K562 (cell line): ENCODE results near the gene NLRX1. TPM values are rescaled to one million over a fixed set of nuclear protein-coding genes. Genes with fewer than 3 reads are reported as not detected.
A peak's percentile ranks its signal among the peaks of the same experiment; 100 is the strongest.

ENCODE experiments used
- ATAC-seq: fragments of 200-7000 bp; cut with Tn5 transposase; 3 replicates; pipeline ENCODE4 v1.9.1; 2020; ENCODE audit warnings: moderate library complexity
- BruUV-seq: library from RNA; stranded (reverse); fragments of 400-500 nt; replicated peaks from 2 replicates; lab custom pipeline; 2021; lab: Mats Ljungman, UMichigan
- CTCF ChIA-PET: fragments of 300-600 bp; formaldehyde crosslinking; extraction: SDS; loops from one replicate; lab custom pipeline; 2021; ENCODE audit warnings: low intra/inter-chr PET ratio; lab: Yijun Ruan, JAX
- POLR2A ChIA-PET: fragments of 300-600, 350-650 bp; sonication (Branson Sonifier 250); formaldehyde crosslinking; extraction: SDS; loops from one replicate; lab custom pipeline; 2021; ENCODE audit warnings: antibody characterized with exemption, inconsistent platforms; lab: Yijun Ruan, JAX
- DNase-seq, 4 experiments: peaks; one replicate each; pipeline versions ENCODE4 v3.0.0 to v3.0.0-alpha.2; 2011 to 2018; ENCODE audit warnings: low spot score in 3 of 4, mixed read lengths in 3 of 4; ENCODE audit errors: extremely low read depth in 1 of 4
- FAIRE-seq: peaks from 2 replicates; lab custom pipeline; 2011; peaks lifted over from hg19 to GRCh38; lab: Jason Lieb, UNC
- H2AFZ ChIP-seq: 2 replicates; pipeline ENCODE4 v1.6.0; 2011; ENCODE audit warnings: low read depth, low read length, control low read depth, inconsistent platforms
- H3K27ac ChIP-seq: fragments of 200-600 bp; 3 replicates; pipeline ENCODE4 v1.8.0; 2011; ENCODE audit warnings: low read depth, mild to moderate bottlenecking, control low read depth, inconsistent platforms, low read length, moderate library complexity, mixed read lengths; ENCODE audit errors: extremely low read depth
- H3K27me3 ChIP-seq, 2 experiments: fragments of 300-600 bp in 1 of 2; 2 replicates in 1 of 2; 3 replicates in 1 of 2; pipeline versions ENCODE4 v1.6.0 to v1.8.0; 2011; ENCODE audit warnings: inconsistent platforms in 2 of 2, low read length in 2 of 2, mild to moderate bottlenecking in 1 of 2, mixed read lengths in 1 of 2, moderate library complexity in 1 of 2; ENCODE audit not compliant: control insufficient read depth in 2 of 2, insufficient read depth in 2 of 2
- H3K36me3 ChIP-seq: fragments of 300-600 bp; 3 replicates; pipeline ENCODE4 v1.8.0; 2011; ENCODE audit warnings: mild to moderate bottlenecking, low read length, inconsistent platforms; ENCODE audit not compliant: control insufficient read depth, insufficient read depth
- H3K4me1 ChIP-seq, 2 experiments: fragments of 200-600 bp in 1 of 2; replicated peaks in 1 of 2; 2 replicates in 1 of 2; 3 replicates in 1 of 2; pipeline versions ENCODE4 v1.5.1 to v1.8.0; 2011; ENCODE audit warnings: inconsistent platforms in 2 of 2, low read length in 2 of 2, mild to moderate bottlenecking in 1 of 2, mixed read lengths in 1 of 2, moderate library complexity in 1 of 2; ENCODE audit not compliant: control insufficient read depth in 2 of 2, insufficient read depth in 2 of 2
- H3K4me2 ChIP-seq: 2 replicates; pipeline ENCODE4 v1.6.1; 2011; ENCODE audit warnings: low read length, control low read depth, inconsistent platforms, mixed read lengths; ENCODE audit not compliant: insufficient read depth
- H3K4me3 ChIP-seq: fragments of 200-600 bp; sonication (generic), shearing (Covaris generic); 2 replicates; pipeline ENCODE4 v1.5.1; 2016; ENCODE audit warnings: control low read depth, inconsistent platforms
- H3K79me2 ChIP-seq: fragments of 200-600 bp; 3 replicates; pipeline ENCODE4 v1.8.0; 2011; ENCODE audit warnings: low read length, inconsistent platforms; ENCODE audit not compliant: control insufficient read depth, insufficient read depth
- H3K9ac ChIP-seq, 2 experiments: 2 replicates each; pipeline versions ENCODE4 v1.6.0 to v1.6.1; 2011; ENCODE audit warnings: low read depth in 2 of 2, low read length in 2 of 2, control low read depth in 1 of 2, inconsistent platforms in 1 of 2, mild to moderate bottlenecking in 1 of 2, mixed read lengths in 1 of 2; ENCODE audit not compliant: insufficient read depth in 1 of 2
- H3K9me1 ChIP-seq: one replicate; pipeline ENCODE4 v1.6.0; 2011; ENCODE audit warnings: inconsistent platforms, mild to moderate bottlenecking, low read length, moderate library complexity; ENCODE audit not compliant: control insufficient read depth, insufficient read depth
- H3K9me3 ChIP-seq: replicated peaks from 2 replicates; pipeline ENCODE4 v1.5.1; 2011; ENCODE audit warnings: low read depth, low read length, inconsistent platforms; ENCODE audit not compliant: control insufficient read depth, insufficient read depth
- H4K20me1 ChIP-seq: replicated peaks from 2 replicates; pipeline ENCODE4 v1.6.1; 2011; ENCODE audit warnings: low read length, inconsistent platforms, mixed read lengths; ENCODE audit not compliant: control insufficient read depth, insufficient read depth
- HNRNPUL1 ChIP-seq: fragments of 200-400 bp; formaldehyde crosslinking; IDR thresholded peaks from 2 replicates; pipeline ENCODE4 v1.6.1; 2017; ENCODE audit warnings: low read length
- POLR2B ChIP-seq: fragments of 450-650 bp; IDR thresholded peaks from 2 replicates; pipeline ENCODE4 v1.6.1; 2018; ENCODE audit warnings: low read depth; ENCODE audit not compliant: partially characterized antibody
- RUNX1 ChIP-seq: sonication (generic); IDR thresholded peaks from 2 replicates; pipeline ENCODE4 v1.6.1; 2016; ENCODE audit warnings: antibody characterized with exemption, low read depth
- SMARCA5 ChIP-seq: fragments of 450-650 bp; IDR thresholded peaks from 2 replicates; pipeline ENCODE4 v1.6.1; 2016
- ZFP30 ChIP-seq: fragments of 250-450 bp; sonication (Bioruptor Pico); IDR thresholded peaks from 2 replicates; pipeline ENCODE4 v1.8.0; 2022; ENCODE audit warnings: moderate library complexity, mild to moderate bottlenecking, inconsistent platforms, borderline replicate concordance
- ZKSCAN3 ChIP-seq: fragments of 250-450 bp; sonication (Bioruptor Pico); IDR thresholded peaks from 2 replicates; pipeline ENCODE4 v1.4.0; 2020
- ZNF124 ChIP-seq: sonication (generic); formaldehyde crosslinking; IDR thresholded peaks from 2 replicates; pipeline ENCODE4 v1.8.1; 2022; ENCODE audit warnings: missing genetic modification reagents
- ZNF436 ChIP-seq: fragments of 250-450, 450-650 bp; sonication (Bioruptor Pico); formaldehyde crosslinking; IDR thresholded peaks from 2 replicates; pipeline ENCODE4 v1.7.0; 2020; ENCODE audit warnings: mild to moderate bottlenecking
- ZZZ3 ChIP-seq: fragments of 450-650 bp; IDR thresholded peaks from 2 replicates; pipeline ENCODE4 v1.6.1; 2016; ENCODE audit warnings: antibody characterized with exemption, mild to moderate bottlenecking, moderate library complexity
- WGBS: fragments of 100-300 bp; shearing (Covaris generic); methylation state at CpG from one replicate; pipeline ENCODE4 v1.1.6; 2016; ENCODE audit warnings: low coverage, mixed read lengths; ENCODE audit not compliant: insufficient coverage; ENCODE audit errors: missing lambda C conversion rate; 5-methylcytosine and 5-hydroxymethylcytosine counted together
- in situ Hi-C: fragments of 300-500 bp; cut with MboI; formaldehyde crosslinking; loops from 4 replicates; pipeline ENCODE4 v1.15.0; 2018; ENCODE audit warnings: inconsistent platforms, mixed read lengths
- intact Hi-C: fragments of 100-400 bp; cut with micrococcal nuclease; formaldehyde crosslinking; loops from 2 replicates; pipeline ENCODE4 v1.14.2; 2022
- polyA plus RNA-seq, 8 experiments: library from polyadenylated mRNA; depleted of rRNA in 4 of 8; stranded (reverse) in 5 of 8; unstranded in 3 of 8; fragments of >200 nt; fragmentation: Nextera tagmentation in 2 of 8; fragmentation: Illumina TruSeq in 1 of 8; extraction: Ambion mirVana in 2 of 8; extraction: Trizol in 1 of 8; gene quantifications; 2 replicates each; pipeline versions ENCODE4 v1.2.1 to v1.2.3, GENCODE V29; 2011 to 2014; ENCODE audit warnings: inconsistent platforms in 1 of 8, missing spikeins in 1 of 8
- total RNA-seq, 7 experiments: library from RNA; depleted of rRNA in 6 of 7; stranded (reverse); fragments of >200 nt in 6 of 7; fragmentation: Illumina TruSeq in 2 of 7; extraction: Trizol in 2 of 7; gene quantifications; 2 replicates each; pipeline versions ENCODE4 v1.2.1 to v1.2.3, GENCODE V29; 2011 to 2021; ENCODE audit warnings: low replicate concordance in 1 of 7
- TF ChIP-seq, protein P1 (sequence below): sonication (generic); formaldehyde crosslinking; IDR thresholded peaks from 2 replicates; pipeline ENCODE4 v1.8.0; 2022; ENCODE audit warnings: mild to moderate bottlenecking, missing genetic modification reagents
- TF ChIP-seq, protein P2 (sequence below): fragments of 250-450 bp; sonication (Bioruptor Pico); IDR thresholded peaks from 2 replicates; pipeline ENCODE4 v1.8.0; 2022; ENCODE audit warnings: inconsistent platforms, mild to moderate bottlenecking, moderate library complexity, borderline replicate concordance
- TF ChIP-seq, protein P3 (sequence below): fragments of 450-650 bp; IDR thresholded peaks from one replicate; pipeline ENCODE4 v1.6.1; 2018; ENCODE audit warnings: mild to moderate bottlenecking, moderate library complexity; ENCODE audit not compliant: partially characterized antibody

NLRX1 gene
- total and polyA plus RNA-seq, 9 of the 15 experiments (the other 6 are each of a cell fraction or from before 2014, with no cell fraction given) = 0.04 to 2.3 (median 0.69) TPM

DNA sequence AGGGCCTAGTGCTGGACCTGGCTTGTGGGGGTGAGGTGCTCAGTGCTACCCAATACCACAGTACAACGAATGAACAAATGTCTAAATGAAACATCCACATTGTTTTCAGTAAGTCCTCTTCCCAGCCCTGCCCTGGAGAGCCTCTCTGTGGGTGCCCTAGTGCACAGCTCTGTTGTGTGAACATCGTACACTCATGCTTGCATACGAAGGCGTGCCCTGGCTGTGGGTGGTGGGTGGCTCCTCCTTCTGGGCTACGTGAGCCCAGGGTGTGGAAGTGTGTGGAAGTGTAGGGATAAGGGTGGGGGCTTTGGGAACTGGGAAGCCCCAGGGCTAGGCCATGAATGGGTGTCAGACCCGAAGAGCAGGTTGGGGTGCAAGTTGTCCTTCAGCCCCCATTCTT, 592 bp upstream of the NLRX1 start:
- H3K4me1 ChIP-seq = peaks cover 19 to 28% of the 10 kb centered on the region in 2 experiments; a peak in 4 of 5 replicates
- H2AFZ ChIP-seq = peak overlapping the region; percentile 34; the same call in 1 of the 2 replicates
- peaks cover 0 to 4% of the 10 kb centered on the region in 2 experiments; a peak in 1 of 5 replicates for H3K27me3 ChIP-seq
- no peaks in the 10 kb centered on the region for H3K9me1 ChIP-seq
- H3K4me3 ChIP-seq = no peak overlapping the region
- no peak for TF ChIP-seq RUNX1
- TF ChIP-seq, protein P1, sequence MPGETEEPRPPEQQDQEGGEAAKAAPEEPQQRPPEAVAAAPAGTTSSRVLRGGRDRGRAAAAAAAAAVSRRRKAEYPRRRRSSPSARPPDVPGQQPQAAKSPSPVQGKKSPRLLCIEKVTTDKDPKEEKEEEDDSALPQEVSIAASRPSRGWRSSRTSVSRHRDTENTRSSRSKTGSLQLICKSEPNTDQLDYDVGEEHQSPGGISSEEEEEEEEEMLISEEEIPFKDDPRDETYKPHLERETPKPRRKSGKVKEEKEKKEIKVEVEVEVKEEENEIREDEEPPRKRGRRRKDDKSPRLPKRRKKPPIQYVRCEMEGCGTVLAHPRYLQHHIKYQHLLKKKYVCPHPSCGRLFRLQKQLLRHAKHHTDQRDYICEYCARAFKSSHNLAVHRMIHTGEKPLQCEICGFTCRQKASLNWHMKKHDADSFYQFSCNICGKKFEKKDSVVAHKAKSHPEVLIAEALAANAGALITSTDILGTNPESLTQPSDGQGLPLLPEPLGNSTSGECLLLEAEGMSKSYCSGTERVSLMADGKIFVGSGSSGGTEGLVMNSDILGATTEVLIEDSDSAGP = no peak
- 55% methylated on average over 3 of the region's 6 CpGs for WGBS
- H3K9ac ChIP-seq = no peak overlapping the region; a peak in 1 of 4 replicates
- intact Hi-C loops (no loop called here), in situ Hi-C loops (no loop called here)
- no peak for ATAC-seq
- H3K27ac ChIP-seq = no peak overlapping the region
- H3K9me3 ChIP-seq = no peaks in the 10 kb centered on the region
- ChIA-PET POLR2A (no interaction called here), CTCF (no interaction called here)
- FAIRE-seq = no peak
- no TSS peak for BruUV-seq
- no peak for DNase-seq
- no peak overlapping the region for H3K4me2 ChIP-seq
- H3K79me2 ChIP-seq = no peaks in the 10 kb centered on the region
- H4K20me1 ChIP-seq = no peaks in the 10 kb centered on the region
- H3K36me3 ChIP-seq = no peaks in the 10 kb centered on the region

DNA sequence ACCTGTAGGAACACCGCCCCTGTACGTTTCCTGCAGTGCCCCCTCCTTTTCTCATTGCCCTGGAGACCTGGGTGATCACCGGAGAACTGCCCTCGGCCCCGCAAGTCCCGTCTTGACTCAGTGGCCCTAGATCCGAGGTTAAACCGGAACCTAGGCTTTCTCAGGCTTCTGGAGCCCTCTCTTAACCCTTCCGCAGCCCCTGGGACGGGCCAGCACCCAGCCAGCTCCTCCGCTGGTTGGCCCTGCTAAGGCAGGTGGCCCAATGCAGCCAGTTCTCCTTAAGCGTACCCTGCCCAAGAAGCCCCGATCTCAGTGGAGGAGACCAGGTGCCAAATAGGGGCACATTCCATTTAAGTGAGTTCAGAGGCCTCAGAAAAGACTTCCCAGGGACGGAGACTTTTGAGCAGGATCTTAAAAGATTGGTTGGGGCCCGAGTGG, 776 bp downstream of the NLRX1 start:
- Histone ChIP-seq H4K20me1 (no peaks in the 10 kb centered on the region), H2AFZ (peak overlapping the region; percentile 91)
- 84% methylated on average over 13 of the region's 15 CpGs for WGBS
- TF ChIP-seq ZNF436 (CRISPR knock-in tag) (no peak), ZFP30 (CRISPR knock-in tag) (no peak), ZZZ3 (no peak), ZKSCAN3 (CRISPR knock-in tag) (no peak), SMARCA5 (no peak), HNRNPUL1 (no peak), POLR2B (no peak), ZNF124 (no peak)
- TF ChIP-seq, protein P2, sequence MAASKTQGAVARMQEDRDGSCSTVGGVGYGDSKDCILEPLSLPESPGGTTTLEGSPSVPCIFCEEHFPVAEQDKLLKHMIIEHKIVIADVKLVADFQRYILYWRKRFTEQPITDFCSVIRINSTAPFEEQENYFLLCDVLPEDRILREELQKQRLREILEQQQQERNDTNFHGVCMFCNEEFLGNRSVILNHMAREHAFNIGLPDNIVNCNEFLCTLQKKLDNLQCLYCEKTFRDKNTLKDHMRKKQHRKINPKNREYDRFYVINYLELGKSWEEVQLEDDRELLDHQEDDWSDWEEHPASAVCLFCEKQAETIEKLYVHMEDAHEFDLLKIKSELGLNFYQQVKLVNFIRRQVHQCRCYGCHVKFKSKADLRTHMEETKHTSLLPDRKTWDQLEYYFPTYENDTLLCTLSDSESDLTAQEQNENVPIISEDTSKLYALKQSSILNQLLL = no peak
- TF ChIP-seq, protein P3, sequence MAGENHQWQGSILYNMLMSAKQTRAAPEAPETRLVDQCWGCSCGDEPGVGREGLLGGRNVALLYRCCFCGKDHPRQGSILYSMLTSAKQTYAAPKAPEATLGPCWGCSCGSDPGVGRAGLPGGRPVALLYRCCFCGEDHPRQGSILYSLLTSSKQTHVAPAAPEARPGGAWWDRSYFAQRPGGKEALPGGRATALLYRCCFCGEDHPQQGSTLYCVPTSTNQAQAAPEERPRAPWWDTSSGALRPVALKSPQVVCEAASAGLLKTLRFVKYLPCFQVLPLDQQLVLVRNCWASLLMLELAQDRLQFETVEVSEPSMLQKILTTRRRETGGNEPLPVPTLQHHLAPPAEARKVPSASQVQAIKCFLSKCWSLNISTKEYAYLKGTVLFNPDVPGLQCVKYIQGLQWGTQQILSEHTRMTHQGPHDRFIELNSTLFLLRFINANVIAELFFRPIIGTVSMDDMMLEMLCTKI = no peak

More for the DNA sequence above, 776 bp downstream of the NLRX1 start:
- Histone ChIP-seq H3K4me3 (no peak overlapping the region; the same call in 1 of the 2 replicates), H3K36me3 (no peaks in the 10 kb centered on the region), H3K4me1 (peaks cover 23 to 39% of the 10 kb centered on the region in 2 experiments; a peak in 4 of 5 replicates), H3K9me1 (no peaks in the 10 kb centered on the region), H3K9me3 (no peaks in the 10 kb centered on the region), H3K79me2 (no peaks in the 10 kb centered on the region), H3K4me2 (peak overlapping the region; percentile 66), H3K27ac (peak overlapping the region; percentile 63; the same call in 1 of the 3 replicates), H3K27me3 (no peaks in the 10 kb centered on the region), H3K9ac (peak overlapping the region; percentile 61 to 89; a peak in 3 of 4 replicates)
- no peak for ATAC-seq
- CTCF ChIA-PET = no interaction called here
- FAIRE-seq = no peak
- BruUV-seq = TSS peak; percentile 61
- in situ Hi-C loops (no loop called here), intact Hi-C loops (no loop called here)
- no peak for DNase-seq
- POLR2A ChIA-PET = interaction anchor here (0.6 to 2.2 kb wide), 6 partner anchors 12 to 537 kb away, joined by 3 to 8 read pairs (median 4); no protein-coding TSS in a partner anchor
